ENCODE data around the gene CHCHD6. TPM values are rescaled to one million over a fixed set of nuclear protein-coding genes. Genes with fewer than 3 reads are reported as not detected.

Gene CHCHD6
- total RNA-seq, 6 experiments from 2014 or later: 1.7 to 5.3 (median 4.2) TPM

GRCh38 chr3:126766653-126767052, 62.6 kb downstream of the CHCHD6 start:
- H3K36me3 ChIP-seq: no peaks in the 10 kb centered on the region
- ATAC-seq: no peak
- H3K4me1 ChIP-seq: no peaks in the 10 kb centered on the region
- no peak for DNase-seq
- no peaks in the 10 kb centered on the region for H3K9me3 ChIP-seq
- 100% methylated on average over 3 of the region's 7 CpGs for WGBS (ENCODE audit: insufficient coverage, low coverage, low lambda C conversion rate, missing lambda C conversion rate)
- H3K27ac ChIP-seq: no peak overlapping the region
- TF ChIP-seq POLR2A (IDR thresholded peaks at IDR 0.05) (no peak), CTCF (IDR thresholded peaks at IDR 0.05) (no peak)
- intact Hi-C loops (cut with DNase I): no loop called here
- no peaks in the 10 kb centered on the region for H3K27me3 ChIP-seq
- no peak overlapping the region for H3K4me3 ChIP-seq

GRCh38 chr3:126768903-126769302, 64.9 kb downstream of the CHCHD6 start:
- TF ChIP-seq CTCF (IDR thresholded peaks at IDR 0.05): no peak
- TF ChIP-seq POLR2A (IDR thresholded peaks at IDR 0.05): no peak
- DNase-seq (no peak), ATAC-seq (no peak)
- Histone ChIP-seq H3K4me1 (no peaks in the 10 kb centered on the region), H3K36me3 (no peaks in the 10 kb centered on the region), H3K27me3 (no peaks in the 10 kb centered on the region), H3K27ac (no peak overlapping the region), H3K9me3 (no peaks in the 10 kb centered on the region), H3K4me3 (no peak overlapping the region)
- 81% methylated on average over 3 of the region's 3 CpGs for WGBS (ENCODE audit: insufficient coverage, low coverage, low lambda C conversion rate, missing lambda C conversion rate)
- intact Hi-C loops (cut with DNase I): no loop called here

- no peaks in the 10 kb centered on the region for H3K4me1 ChIP-seq
- DNase-seq: no peak
- H3K4me3 ChIP-seq: no peak overlapping the region
- H3K27me3 ChIP-seq: no peaks in the 10 kb centered on the region
- no peak for TF ChIP-seq CTCF (IDR thresholded peaks at IDR 0.05)
- no peak for TF ChIP-seq POLR2A (IDR thresholded peaks at IDR 0.05)
- no peak for ATAC-seq
- intact Hi-C loops (cut with DNase I): no loop called here
- no peaks in the 10 kb centered on the region for H3K36me3 ChIP-seq
- H3K9me3 ChIP-seq: no peaks in the 10 kb centered on the region
- no peak overlapping the region for H3K27ac ChIP-seq
These were observed 66.1 kb downstream of the CHCHD6 start for GRCh38 chr3:126770096-126770495.

- no peaks in the 10 kb centered on the region for H3K9me3 ChIP-seq
- no peaks in the 10 kb centered on the region for H3K36me3 ChIP-seq
- TF ChIP-seq CTCF (IDR thresholded peaks at IDR 0.05) (no peak), POLR2A (IDR thresholded peaks at IDR 0.05) (no peak)
- intact Hi-C loops (cut with DNase I): no loop called here
- no peaks in the 10 kb centered on the region for H3K4me1 ChIP-seq
- DNase-seq (no peak), ATAC-seq (no peak)
- no peak overlapping the region for H3K4me3 ChIP-seq
- H3K27me3 ChIP-seq: no peaks in the 10 kb centered on the region
- no peak overlapping the region for H3K27ac ChIP-seq
- WGBS (ENCODE audit: insufficient coverage, low coverage, low lambda C conversion rate, missing lambda C conversion rate): 98% methylated on average over 5 of the region's 5 CpGs
These were observed 69.1 kb downstream of the CHCHD6 start for GRCh38 chr3:126773167-126773566.

- intact Hi-C loops (cut with DNase I): no loop called here
These were observed 69.7 kb downstream of the CHCHD6 start for GRCh38 chr3:126773783-126774182.

More at GRCh38 chr3:126773783-126774182, 69.7 kb downstream of the CHCHD6 start:
- H3K36me3 ChIP-seq: no peaks in the 10 kb centered on the region
- WGBS (ENCODE audit: insufficient coverage, low coverage, low lambda C conversion rate, missing lambda C conversion rate): 100% methylated on average over 1 of the region's 1 CpG
- H3K27ac ChIP-seq: no peak overlapping the region
- DNase-seq (no peak), ATAC-seq (no peak)
- H3K4me3 ChIP-seq: no peak overlapping the region
- H3K9me3 ChIP-seq: no peaks in the 10 kb centered on the region
- H3K27me3 ChIP-seq: no peaks in the 10 kb centered on the region
- H3K4me1 ChIP-seq: no peaks in the 10 kb centered on the region
- no peak for TF ChIP-seq CTCF (IDR thresholded peaks at IDR 0.05)
- TF ChIP-seq POLR2A (IDR thresholded peaks at IDR 0.05): no peak

Measured in right lobe of liver (tissue), 6 donors.